SU-DHL-6 (cell line): Measurements from ENCODE around the gene TRIM23.

ENCODE experiments used
- CTCF ChIP-seq: fragments of 200-600 bp; sonication (generic); IDR thresholded peaks from one replicate; pipeline ENCODE4 v1.5.1; 2017; ENCODE audit warnings: antibody characterized with exemption, mild to moderate bottlenecking, low read length, moderate library complexity; ENCODE audit not compliant: insufficient read depth, poor library complexity, severe bottlenecking
- EZH2phosphoT487 ChIP-seq: fragments of 200-600 bp; sonication (generic), shearing (Covaris generic); conservative IDR thresholded peaks from 2 replicates; pipeline ENCODE4 v1.6.1; 2018; ENCODE audit warnings: mild to moderate bottlenecking, antibody characterized with exemption, low read length, moderate library complexity, mixed read lengths

- TF ChIP-seq CTCF = no peak
- no peak for TF ChIP-seq EZH2phosphoT487
These were observed 57.6 kb downstream of the TRIM23 start for GRCh38 chr5:65566505-65566904.
